Skeletal muscle tissue (tissue), 4 donors: Measurements from ENCODE around the gene WASL. TPM values are rescaled to one million over a fixed set of nuclear protein-coding genes. Genes with fewer than 3 reads are reported as not detected.

Experiments
- H3K27ac ChIP-seq: one replicate; pipeline ENCODE4 v1.7.0; 2013; ENCODE audit warnings: mild to moderate bottlenecking, low read depth, low read length, inconsistent platforms
- H3K27me3 ChIP-seq, 3 donors: one replicate each; pipeline ENCODE4 v1.7.0; 2013; ENCODE audit warnings: low read length in 3 of 3; ENCODE audit not compliant: control insufficient read depth in 3 of 3, insufficient read depth in 3 of 3
- H3K36me3 ChIP-seq, 3 donors: one replicate each; pipeline ENCODE4 v1.7.0; 2013; ENCODE audit warnings: low read length in 3 of 3; ENCODE audit not compliant: control insufficient read depth in 3 of 3, insufficient read depth in 3 of 3
- H3K4me1 ChIP-seq, 3 donors: one replicate each; pipeline ENCODE4 v1.7.0; 2013; ENCODE audit warnings: low read length in 3 of 3, mild to moderate bottlenecking in 3 of 3; ENCODE audit not compliant: control insufficient read depth in 3 of 3, insufficient read depth in 3 of 3
- H3K4me3 ChIP-seq, 3 donors: one replicate each; pipeline ENCODE4 v1.7.0; 2013; ENCODE audit warnings: low read length in 3 of 3
- H3K9ac ChIP-seq, 3 donors: one replicate each; pipeline ENCODE4 v1.7.0; 2013; ENCODE audit warnings: low read length in 3 of 3, mild to moderate bottlenecking in 3 of 3, moderate library complexity in 2 of 3, low read depth in 1 of 3
- H3K9me3 ChIP-seq, 3 donors: one replicate each; pipeline ENCODE4 v1.7.0; 2013; ENCODE audit warnings: low read length in 3 of 3; ENCODE audit not compliant: control insufficient read depth in 3 of 3
- total RNA-seq: library from RNA; depleted of rRNA; stranded (reverse); fragments of >200 nt; gene quantifications from one replicate; pipeline ENCODE4 v1.2.3, GENCODE V29; 2014
- donor health status: Osteomylitis.

WASL gene
- total RNA-seq, 1 donor from 2014 or later: 15.1 TPM

DNA sequence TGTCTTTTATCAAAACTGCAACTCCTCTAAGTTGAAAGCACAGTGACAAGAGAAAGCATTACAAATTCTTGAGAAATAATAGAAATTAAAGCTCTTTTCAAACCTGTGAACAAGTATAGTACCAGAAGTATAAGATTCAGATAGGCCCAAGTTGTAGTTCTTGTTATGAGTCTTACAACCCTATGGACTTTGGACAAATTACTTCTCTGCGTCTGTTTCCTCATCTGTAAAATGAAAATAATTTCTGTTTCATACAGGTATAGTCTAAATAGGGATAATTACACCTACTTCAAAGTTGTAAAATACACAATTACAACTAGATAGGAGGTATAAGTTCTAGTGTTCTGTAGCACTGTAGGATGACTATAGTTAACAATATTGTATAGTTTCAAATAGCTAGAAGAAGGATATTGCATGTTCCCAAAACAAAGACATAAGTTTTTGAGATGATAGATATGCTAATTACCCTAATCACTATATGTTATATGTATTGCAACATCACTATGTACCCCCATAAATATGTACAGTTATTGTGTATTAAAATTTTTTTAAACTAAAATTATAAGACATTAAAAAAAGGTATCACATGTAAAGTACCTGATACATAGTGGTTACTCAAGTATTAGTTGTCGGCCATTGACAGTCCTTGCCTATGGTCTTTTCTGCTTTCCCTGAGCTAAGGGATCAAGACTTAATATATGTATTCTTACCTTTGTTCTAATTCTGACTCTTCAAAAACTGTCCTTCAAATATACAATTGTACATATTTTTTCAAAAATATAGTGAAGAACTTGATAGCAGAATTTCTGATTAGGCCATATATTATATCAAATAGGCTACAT is 1.8 kb upstream of the WASL start:
- H3K4me1 ChIP-seq: peaks cover 15 to 23% (median 20%) of the 10 kb centered on the region in 3 donors
- no peaks in the 10 kb centered on the region for H3K27me3 ChIP-seq
- H3K4me3 ChIP-seq: no peak overlapping the region
- H3K36me3 ChIP-seq: no peaks in the 10 kb centered on the region
- H3K27ac ChIP-seq: no peak overlapping the region
- H3K9ac ChIP-seq: peak overlapping the region; percentile 22 to 96 (median 96)
- no peaks in the 10 kb centered on the region for H3K9me3 ChIP-seq

DNA sequence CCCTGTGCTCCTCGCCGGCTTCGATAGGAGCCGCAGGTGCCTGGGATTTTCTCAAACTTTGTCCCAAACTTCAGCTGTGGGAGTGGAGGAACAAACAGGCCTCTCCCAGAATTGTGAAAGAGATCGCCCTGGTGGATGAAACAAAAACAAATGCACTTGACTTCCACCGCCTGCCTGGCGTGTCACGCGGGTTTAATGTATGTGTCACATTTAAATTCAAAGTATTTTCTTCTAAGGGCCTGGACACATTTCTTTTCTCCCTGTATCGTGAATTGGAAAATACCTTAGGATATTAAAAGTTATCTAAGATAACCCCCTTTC is 694 bp upstream of the WASL start:
- H3K27me3 ChIP-seq: no peaks in the 10 kb centered on the region
- H3K4me1 ChIP-seq: peaks cover 22 to 31% (median 31%) of the 10 kb centered on the region in 3 donors
- H3K4me3 ChIP-seq: peak overlapping the region; percentile 89 to 93 (median 92)
- no peaks in the 10 kb centered on the region for H3K9me3 ChIP-seq
- peak overlapping the region; percentile 99 for H3K27ac ChIP-seq
- H3K9ac ChIP-seq: peak overlapping the region; percentile 96 to 98 (median 96)
- H3K36me3 ChIP-seq: no peaks in the 10 kb centered on the region

- Histone ChIP-seq H3K27me3 (no peaks in the 10 kb centered on the region), H3K36me3 (no peaks in the 10 kb centered on the region), H3K4me3 (peak overlapping the region; percentile 92 to 97 (median 93)), H3K27ac (peak overlapping the region; percentile 99), H3K4me1 (peaks cover 22 to 38% (median 35%) of the 10 kb centered on the region in 3 donors), H3K9me3 (no peaks in the 10 kb centered on the region), H3K9ac (peak overlapping the region; percentile 96 to 98 (median 96))
These were observed 551 bp downstream of the WASL start for GRCh38 chr7:123748171-123748733.

DNA sequence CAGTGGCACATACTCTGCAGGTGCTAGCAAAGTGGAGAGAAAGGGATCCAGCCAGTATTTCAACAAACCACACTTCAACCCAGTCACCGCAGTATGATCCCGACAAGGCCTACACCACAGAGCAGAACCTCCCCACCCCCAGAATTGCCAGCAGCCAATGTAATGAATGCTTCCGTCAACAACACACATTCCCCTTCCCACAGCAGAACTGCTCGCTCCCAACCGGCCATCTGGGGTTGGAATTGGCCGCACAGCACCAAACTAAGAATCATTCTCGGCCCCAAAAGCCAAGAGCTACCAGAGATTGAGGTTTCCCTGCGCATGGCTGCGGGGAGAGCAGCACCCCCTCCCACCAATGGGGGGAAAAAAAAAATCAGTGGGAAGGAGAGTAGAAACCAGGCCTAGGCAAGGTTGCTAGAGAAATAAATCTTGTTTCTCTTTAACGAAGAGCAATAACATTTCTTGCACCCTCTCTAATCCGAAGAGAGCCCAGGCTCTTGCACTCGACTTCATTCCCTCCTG is 1.1 kb downstream of the WASL start:
- H3K4me1 ChIP-seq: peaks cover 22 to 38% (median 35%) of the 10 kb centered on the region in 3 donors

DNA sequence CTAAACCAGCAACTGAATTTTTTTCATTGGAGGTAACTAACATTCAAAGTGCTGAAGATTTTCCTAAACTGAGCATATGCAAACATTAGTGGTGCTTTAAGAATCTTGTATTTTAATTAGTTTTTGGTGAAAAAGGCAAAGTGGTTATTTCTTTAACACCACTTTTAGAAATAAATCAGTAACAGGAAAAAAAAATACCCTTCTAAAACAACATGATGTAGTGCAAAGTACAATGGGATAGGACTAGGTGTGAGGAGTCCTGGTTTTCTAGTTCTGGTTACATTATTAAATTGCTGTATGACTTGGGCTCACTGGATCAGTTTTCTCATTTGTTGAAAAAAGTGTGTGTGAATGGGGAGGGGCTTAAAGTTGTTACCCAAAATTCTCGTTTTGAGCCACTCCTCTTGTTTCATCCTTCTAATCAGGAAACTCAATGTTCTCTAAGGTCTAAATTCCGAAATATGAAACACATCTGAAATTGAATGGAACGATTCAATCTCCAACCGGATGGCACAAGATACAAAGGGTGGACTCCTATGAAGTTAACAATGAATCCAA is 1.8 kb downstream of the WASL start:
- H3K27ac ChIP-seq: peak overlapping the region; percentile 99

More for the DNA sequence above, 1.1 kb downstream of the WASL start:
- H3K27ac ChIP-seq: peak overlapping the region; percentile 99
- no peaks in the 10 kb centered on the region for H3K27me3 ChIP-seq
- peak overlapping the region; percentile 92 to 97 (median 93) for H3K4me3 ChIP-seq
- no peaks in the 10 kb centered on the region for H3K36me3 ChIP-seq
- peak overlapping the region; percentile 96 to 98 (median 96) for H3K9ac ChIP-seq
- H3K9me3 ChIP-seq: no peaks in the 10 kb centered on the region

GRCh38 chr7:123746055-123746454 is 2.7 kb downstream of the WASL start:
- no peak overlapping the region for H3K9ac ChIP-seq
- peaks cover 22 to 38% (median 38%) of the 10 kb centered on the region in 3 donors for H3K4me1 ChIP-seq
- H3K9me3 ChIP-seq: no peaks in the 10 kb centered on the region
- H3K4me3 ChIP-seq: peak overlapping the region in 2 of 3 donors; percentile 21 to 49
- peak overlapping the region; percentile 33 for H3K27ac ChIP-seq
- H3K27me3 ChIP-seq: no peaks in the 10 kb centered on the region
- H3K36me3 ChIP-seq: no peaks in the 10 kb centered on the region

More for the DNA sequence above, 1.8 kb downstream of the WASL start:
- H3K4me3 ChIP-seq: peak overlapping the region; percentile 92 to 97 (median 93)
- H3K4me1 ChIP-seq: peaks cover 22 to 38% (median 36%) of the 10 kb centered on the region in 3 donors
- no peaks in the 10 kb centered on the region for H3K27me3 ChIP-seq
- no peaks in the 10 kb centered on the region for H3K9me3 ChIP-seq
- peak overlapping the region; percentile 96 to 98 (median 96) for H3K9ac ChIP-seq
- H3K36me3 ChIP-seq: no peaks in the 10 kb centered on the region

GRCh38 chr7:123745437-123745836 is 3.4 kb downstream of the WASL start:
- Histone ChIP-seq H3K36me3 (no peaks in the 10 kb centered on the region), H3K4me3 (peak overlapping the region in 1 of 3 donors; percentile 35), H3K27me3 (no peaks in the 10 kb centered on the region), H3K27ac (peak overlapping the region; percentile 33), H3K9ac (no peak overlapping the region), H3K9me3 (no peaks in the 10 kb centered on the region), H3K4me1 (peaks cover 25 to 39% (median 38%) of the 10 kb centered on the region in 3 donors)

DNA sequence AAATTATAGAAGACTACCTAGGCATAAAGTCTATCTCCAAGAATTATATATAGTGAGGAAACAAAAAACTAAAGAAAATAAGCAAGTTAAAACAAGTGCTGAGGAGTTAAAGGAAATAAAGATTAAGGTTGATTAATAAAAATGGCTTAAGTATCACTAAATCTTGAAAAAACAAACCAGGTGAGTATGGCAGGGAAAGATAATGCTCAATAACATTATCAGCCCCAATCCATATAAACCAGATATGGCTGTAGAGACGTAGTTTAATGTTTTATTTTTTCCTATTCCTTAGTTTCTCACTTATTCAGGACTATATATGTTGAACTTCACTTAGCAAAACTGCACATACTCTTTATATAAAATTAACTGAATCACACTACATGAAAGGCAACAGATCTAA is 4.4 kb downstream of the WASL start:
- Histone ChIP-seq H3K27ac (peak overlapping the region; percentile 2), H3K4me1 (peaks cover 25 to 38% (median 35%) of the 10 kb centered on the region in 3 donors), H3K9ac (no peak overlapping the region), H3K4me3 (no peak overlapping the region), H3K27me3 (no peaks in the 10 kb centered on the region), H3K9me3 (no peaks in the 10 kb centered on the region), H3K36me3 (no peaks in the 10 kb centered on the region)

- no peak overlapping the region for H3K27ac ChIP-seq
- H3K36me3 ChIP-seq: no peaks in the 10 kb centered on the region
- no peak overlapping the region for H3K4me3 ChIP-seq
- peaks cover 18 to 32% (median 31%) of the 10 kb centered on the region in 3 donors for H3K4me1 ChIP-seq
- H3K9ac ChIP-seq: no peak overlapping the region
- no peaks in the 10 kb centered on the region for H3K9me3 ChIP-seq
- no peaks in the 10 kb centered on the region for H3K27me3 ChIP-seq
These were observed 6.9 kb downstream of the WASL start for GRCh38 chr7:123741940-123742339.
